Neural cell (in vitro differentiated cells): ENCODE data around the gene TF. TPM values are rescaled to one million over a fixed set of nuclear protein-coding genes. Genes with fewer than 3 reads are reported as not detected.

Source experiments
- H2AFZ ChIP-seq: fragments of 200-600, 300-800 bp; sonication (generic), shearing (Covaris generic); 2 replicates; pipeline ENCODE4 v1.6.0; 2014; ENCODE audit warnings: low read depth, mild to moderate bottlenecking, antibody characterized with exemption, low read length, moderate library complexity
- H3F3A ChIP-seq: fragments of 200-600 bp; shearing (Covaris generic); 2 replicates; pipeline ENCODE4 v1.6.1; 2016; ENCODE audit warnings: mild to moderate bottlenecking, moderate library complexity, mixed read lengths, antibody characterized with exemption, low read length; ENCODE audit not compliant: insufficient read depth, poor library complexity, severe bottlenecking
- H3K27ac ChIP-seq: fragments of 200-600, 300-800 bp; sonication (generic), shearing (Covaris generic); 2 replicates; pipeline ENCODE4 v1.5.1; 2014; ENCODE audit warnings: mild to moderate bottlenecking, low read length, moderate library complexity
- H3K27me3 ChIP-seq: fragments of 300-800, 200-600 bp; sonication (generic), shearing (Covaris generic); 2 replicates; pipeline ENCODE4 v1.6.0; 2014; ENCODE audit warnings: mild to moderate bottlenecking, low read depth, low read length, moderate library complexity; ENCODE audit not compliant: insufficient read depth
- H3K36me3 ChIP-seq: fragments of 300-800, 200-600 bp; sonication (generic), shearing (Covaris generic); 2 replicates; pipeline ENCODE4 v1.5.1; 2014; ENCODE audit warnings: mild to moderate bottlenecking, antibody characterized with exemption, low read length, moderate library complexity; ENCODE audit not compliant: insufficient read depth
- H3K4me2 ChIP-seq: fragments of 300-800, 200-600 bp; sonication (generic), shearing (Covaris generic); 2 replicates; pipeline ENCODE4 v1.6.0; 2014; ENCODE audit warnings: mild to moderate bottlenecking, low read length
- H3K4me3 ChIP-seq: fragments of 300-800, 200-600 bp; sonication (generic), shearing (Covaris generic); 2 replicates; pipeline ENCODE4 v1.5.1; 2014; ENCODE audit warnings: mild to moderate bottlenecking, low read length, moderate library complexity
- H3K79me2 ChIP-seq: fragments of 200-600 bp; shearing (Covaris generic); replicated peaks from 2 replicates; pipeline ENCODE4 v1.6.0; 2014; ENCODE audit warnings: mild to moderate bottlenecking, low read length, moderate library complexity; ENCODE audit not compliant: insufficient read depth
- H3K9ac ChIP-seq: fragments of 300-800, 200-600 bp; sonication (generic), shearing (Covaris generic); 2 replicates; pipeline ENCODE4 v1.6.1; 2016; ENCODE audit warnings: mild to moderate bottlenecking, low read length, mixed read lengths
- H3K9me2 ChIP-seq: fragments of 200-600 bp; shearing (Covaris generic); 2 replicates; pipeline ENCODE4 v1.6.1; 2016; ENCODE audit warnings: mild to moderate bottlenecking, low read length, mixed read lengths; ENCODE audit not compliant: insufficient read depth
- H3K9me3 ChIP-seq: fragments of 200-600, 300-800 bp; sonication (generic), shearing (Covaris generic); 2 replicates; pipeline ENCODE4 v1.6.1; 2016; ENCODE audit warnings: mild to moderate bottlenecking, mixed run types, low read length, moderate library complexity, mixed read lengths
- H4K20me1 ChIP-seq: fragments of 200-600 bp; shearing (Covaris generic); 2 replicates; pipeline ENCODE4 v1.6.1; 2016; ENCODE audit warnings: mild to moderate bottlenecking, mixed run types; ENCODE audit not compliant: insufficient read depth
- EP300 ChIP-seq: fragments of 450-650 bp; conservative IDR thresholded peaks from 2 replicates; pipeline ENCODE4 v1.6.1; 2014; ENCODE audit warnings: antibody characterized with exemption, mild to moderate bottlenecking, moderate library complexity; ENCODE audit not compliant: poor library complexity, severe bottlenecking
- EZH2 ChIP-seq: fragments of 200-600, 300-800 bp; shearing (Covaris generic), sonication (generic); IDR thresholded peaks from 2 replicates; pipeline ENCODE4 v1.6.1; 2014; ENCODE audit warnings: antibody characterized with exemption, low read length, borderline replicate concordance, mild to moderate bottlenecking; ENCODE audit not compliant: insufficient read depth, poor library complexity, severe bottlenecking
- MXI1 ChIP-seq: fragments of 450-650 bp; conservative IDR thresholded peaks from 2 replicates; pipeline ENCODE4 v1.6.1; 2014; ENCODE audit warnings: antibody characterized with exemption, mild to moderate bottlenecking; ENCODE audit not compliant: poor library complexity, severe bottlenecking
- POLR2AphosphoS5 ChIP-seq: IDR thresholded peaks from 2 replicates; pipeline ENCODE4 v1.6.1; 2012
- RAD21 ChIP-seq: fragments of 450-650 bp; conservative IDR thresholded peaks from 2 replicates; pipeline ENCODE4 v1.6.1; 2014; ENCODE audit warnings: antibody characterized with exemption, mild to moderate bottlenecking, moderate library complexity
- SMC3 ChIP-seq: fragments of 450-650 bp; conservative IDR thresholded peaks from 2 replicates; pipeline ENCODE4 v1.6.1; 2014; ENCODE audit warnings: antibody characterized with exemption, mild to moderate bottlenecking, moderate library complexity; ENCODE audit not compliant: poor library complexity
- TAF1 ChIP-seq: IDR thresholded peaks from 2 replicates; pipeline ENCODE4 v1.6.1; 2012; ENCODE audit warnings: low read depth
- polyA plus RNA-seq: library from polyadenylated mRNA; depleted of rRNA; stranded (reverse); fragments of >200 nt; gene quantifications from 2 replicates; pipeline ENCODE4 v1.2.3, GENCODE V29; 2014
- TF ChIP-seq, protein P1 (sequence below): IDR thresholded peaks from 2 replicates; pipeline ENCODE4 v1.6.1; 2012; ENCODE audit warnings: borderline replicate concordance
- TF ChIP-seq, protein P2 (sequence below): fragments of 450-650 bp; IDR thresholded peaks from 2 replicates; pipeline ENCODE4 v1.5.1; 2014; ENCODE audit warnings: antibody characterized with exemption, mild to moderate bottlenecking, moderate library complexity; ENCODE audit not compliant: poor library complexity, severe bottlenecking

Gene TF
- polyA plus RNA-seq, 1 donor from 2014 or later: 1.4 TPM

DNA sequence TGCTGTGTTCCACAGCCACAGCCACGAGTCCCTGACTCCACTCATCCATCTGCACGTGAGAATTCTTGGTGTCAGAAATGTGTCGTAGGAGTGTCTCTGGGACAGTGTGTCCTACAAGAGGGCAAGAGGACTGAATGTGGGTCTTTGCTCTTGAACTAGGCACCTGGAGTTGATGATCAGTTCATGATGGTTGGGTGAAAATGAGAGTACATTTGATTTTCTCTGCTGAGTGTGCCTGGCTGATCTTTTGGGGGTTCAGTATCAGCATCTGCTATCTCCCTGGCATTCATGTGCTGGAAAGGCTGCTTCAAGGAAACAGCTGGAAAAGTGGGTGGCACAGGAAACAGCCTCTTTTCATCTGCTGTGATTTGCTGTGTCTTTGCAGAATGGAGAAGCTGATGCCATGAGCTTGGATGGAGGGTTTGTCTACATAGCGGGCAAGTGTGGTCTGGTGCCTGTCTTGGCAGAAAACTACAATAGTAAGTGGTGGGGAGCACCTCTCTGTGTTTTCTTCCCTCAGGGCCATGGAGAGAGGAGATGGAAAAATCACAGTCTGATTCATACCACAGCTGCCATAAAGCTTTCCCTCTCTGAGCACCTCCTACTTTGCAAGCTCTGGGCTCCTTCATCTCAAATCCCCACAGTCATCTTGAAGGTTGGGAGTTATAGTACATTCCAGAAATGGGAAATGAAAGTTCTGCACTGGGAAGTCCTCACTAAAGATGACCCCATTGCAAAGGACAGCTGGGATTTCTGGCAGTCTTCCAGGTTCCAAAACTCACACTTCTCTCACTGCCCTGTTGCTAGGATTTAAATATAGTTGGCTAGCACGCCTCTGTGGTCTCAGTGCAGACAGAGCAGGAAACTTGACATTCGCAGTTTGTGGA is 17.8 kb downstream of the TF start:
- Histone ChIP-seq H4K20me1 (no peaks in the 10 kb centered on the region), H3K9ac (no peak overlapping the region), H3K27me3 (no peaks in the 10 kb centered on the region), H3F3A (no peaks in the 10 kb centered on the region), H3K27ac (no peak overlapping the region), H3K36me3 (no peaks in the 10 kb centered on the region), H3K9me2 (no peaks in the 10 kb centered on the region), H3K79me2 (no peaks in the 10 kb centered on the region), H3K4me3 (no peak overlapping the region), H3K4me2 (no peak overlapping the region), H3K9me3 (no peaks in the 10 kb centered on the region), H2AFZ (no peak overlapping the region)
- TF ChIP-seq RAD21 (no peak), EZH2 (no peak), TAF1 (no peak), EP300 (no peak), SMC3 (no peak), POLR2AphosphoS5 (no peak), MXI1 (no peak)
- TF ChIP-seq, protein P1, sequence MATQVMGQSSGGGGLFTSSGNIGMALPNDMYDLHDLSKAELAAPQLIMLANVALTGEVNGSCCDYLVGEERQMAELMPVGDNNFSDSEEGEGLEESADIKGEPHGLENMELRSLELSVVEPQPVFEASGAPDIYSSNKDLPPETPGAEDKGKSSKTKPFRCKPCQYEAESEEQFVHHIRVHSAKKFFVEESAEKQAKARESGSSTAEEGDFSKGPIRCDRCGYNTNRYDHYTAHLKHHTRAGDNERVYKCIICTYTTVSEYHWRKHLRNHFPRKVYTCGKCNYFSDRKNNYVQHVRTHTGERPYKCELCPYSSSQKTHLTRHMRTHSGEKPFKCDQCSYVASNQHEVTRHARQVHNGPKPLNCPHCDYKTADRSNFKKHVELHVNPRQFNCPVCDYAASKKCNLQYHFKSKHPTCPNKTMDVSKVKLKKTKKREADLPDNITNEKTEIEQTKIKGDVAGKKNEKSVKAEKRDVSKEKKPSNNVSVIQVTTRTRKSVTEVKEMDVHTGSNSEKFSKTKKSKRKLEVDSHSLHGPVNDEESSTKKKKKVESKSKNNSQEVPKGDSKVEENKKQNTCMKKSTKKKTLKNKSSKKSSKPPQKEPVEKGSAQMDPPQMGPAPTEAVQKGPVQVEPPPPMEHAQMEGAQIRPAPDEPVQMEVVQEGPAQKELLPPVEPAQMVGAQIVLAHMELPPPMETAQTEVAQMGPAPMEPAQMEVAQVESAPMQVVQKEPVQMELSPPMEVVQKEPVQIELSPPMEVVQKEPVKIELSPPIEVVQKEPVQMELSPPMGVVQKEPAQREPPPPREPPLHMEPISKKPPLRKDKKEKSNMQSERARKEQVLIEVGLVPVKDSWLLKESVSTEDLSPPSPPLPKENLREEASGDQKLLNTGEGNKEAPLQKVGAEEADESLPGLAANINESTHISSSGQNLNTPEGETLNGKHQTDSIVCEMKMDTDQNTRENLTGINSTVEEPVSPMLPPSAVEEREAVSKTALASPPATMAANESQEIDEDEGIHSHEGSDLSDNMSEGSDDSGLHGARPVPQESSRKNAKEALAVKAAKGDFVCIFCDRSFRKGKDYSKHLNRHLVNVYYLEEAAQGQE: no peak
- TF ChIP-seq, protein P2, sequence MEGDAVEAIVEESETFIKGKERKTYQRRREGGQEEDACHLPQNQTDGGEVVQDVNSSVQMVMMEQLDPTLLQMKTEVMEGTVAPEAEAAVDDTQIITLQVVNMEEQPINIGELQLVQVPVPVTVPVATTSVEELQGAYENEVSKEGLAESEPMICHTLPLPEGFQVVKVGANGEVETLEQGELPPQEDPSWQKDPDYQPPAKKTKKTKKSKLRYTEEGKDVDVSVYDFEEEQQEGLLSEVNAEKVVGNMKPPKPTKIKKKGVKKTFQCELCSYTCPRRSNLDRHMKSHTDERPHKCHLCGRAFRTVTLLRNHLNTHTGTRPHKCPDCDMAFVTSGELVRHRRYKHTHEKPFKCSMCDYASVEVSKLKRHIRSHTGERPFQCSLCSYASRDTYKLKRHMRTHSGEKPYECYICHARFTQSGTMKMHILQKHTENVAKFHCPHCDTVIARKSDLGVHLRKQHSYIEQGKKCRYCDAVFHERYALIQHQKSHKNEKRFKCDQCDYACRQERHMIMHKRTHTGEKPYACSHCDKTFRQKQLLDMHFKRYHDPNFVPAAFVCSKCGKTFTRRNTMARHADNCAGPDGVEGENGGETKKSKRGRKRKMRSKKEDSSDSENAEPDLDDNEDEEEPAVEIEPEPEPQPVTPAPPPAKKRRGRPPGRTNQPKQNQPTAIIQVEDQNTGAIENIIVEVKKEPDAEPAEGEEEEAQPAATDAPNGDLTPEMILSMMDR: no peak

DNA sequence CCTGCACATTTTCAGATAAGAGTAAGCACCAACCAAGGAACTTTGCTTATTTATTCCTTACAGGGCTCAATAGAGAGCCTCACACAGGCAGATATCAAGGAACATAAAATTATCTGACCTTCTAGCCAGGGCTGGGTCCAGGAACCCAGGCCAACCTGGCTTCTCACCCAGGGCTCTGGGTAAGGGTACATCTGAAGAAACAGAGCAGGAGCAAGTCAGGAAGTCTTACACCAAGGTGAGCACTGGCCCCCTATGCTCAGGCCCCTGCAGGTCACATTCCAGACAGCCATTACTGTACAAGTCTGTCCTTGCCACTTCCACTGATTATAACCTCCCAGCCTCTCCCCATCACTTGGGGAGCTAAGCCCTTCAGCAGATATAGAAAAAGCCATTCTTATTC is 19.1 kb downstream of the TF start:
- Histone ChIP-seq H3K36me3 (no peaks in the 10 kb centered on the region), H2AFZ (no peak overlapping the region), H3K9me3 (no peaks in the 10 kb centered on the region), H3K4me3 (no peak overlapping the region), H3K9me2 (no peaks in the 10 kb centered on the region), H3K4me2 (no peak overlapping the region), H3K27ac (no peak overlapping the region), H3K79me2 (no peaks in the 10 kb centered on the region), H4K20me1 (no peaks in the 10 kb centered on the region), H3K27me3 (no peaks in the 10 kb centered on the region), H3F3A (no peaks in the 10 kb centered on the region), H3K9ac (no peak overlapping the region)
- TF ChIP-seq EZH2 (no peak), SMC3 (no peak), RAD21 (no peak), EP300 (no peak), POLR2AphosphoS5 (no peak), MXI1 (no peak), TAF1 (no peak)
- TF ChIP-seq, protein P2: no peak
- TF ChIP-seq, protein P1: no peak
